ENCODE measurements around the gene CHRM1.
"Not testable (repeated sequence)": the region's sequence is repeated elsewhere in the genome, so short reads cannot be mapped to it uniquely, and the experiment has no call there.

The CHRM1 gene

GRCh38 chr11:62921201-62921572 lies at the start of gene CHRM1:
Gene CHRM1 (minus strand): TSS chr11:62921363. CDS start chr11:62911100, 10,263 bp downstream.
- DNase-seq, result no peak

GRCh38 chr11:62965574-62965973 lies 44.4 kb upstream of the CHRM1 start:
- no peak for DNase-seq

- DNase-seq, result no peak
These were observed 41.2 kb upstream of the CHRM1 start for GRCh38 chr11:62962391-62962790.

- DNase-seq, result no peak
These were observed 39.9 kb upstream of the CHRM1 start for GRCh38 chr11:62961017-62961570.

- no peak for DNase-seq
These were observed 38.3 kb upstream of the CHRM1 start for GRCh38 chr11:62959422-62959980.

GRCh38 chr11:62958547-62959421 lies 37.6 kb upstream of the CHRM1 start:
- DNase-seq, result no peak

- no peak for DNase-seq
These were observed 36.0 kb upstream of the CHRM1 start for GRCh38 chr11:62957147-62957546.

- no peak for DNase-seq
These were observed 33.3 kb upstream of the CHRM1 start for GRCh38 chr11:62954478-62954877.

- no peak for DNase-seq
These were observed 32.6 kb upstream of the CHRM1 start for GRCh38 chr11:62953811-62954210.

- DNase-seq, result no peak
These were observed 27.7 kb upstream of the CHRM1 start for GRCh38 chr11:62948765-62949320.

GRCh38 chr11:62945538-62945937 lies 24.4 kb upstream of the CHRM1 start:
- not testable (repeated sequence) for DNase-seq

GRCh38 chr11:62937528-62937927 lies 16.4 kb upstream of the CHRM1 start:
- not testable (repeated sequence) for DNase-seq

- DNase-seq, result no peak
These were observed 13.3 kb upstream of the CHRM1 start for GRCh38 chr11:62934496-62934785.

GRCh38 chr11:62933750-62934495 lies 12.8 kb upstream of the CHRM1 start:
- DNase-seq, result no peak

- no peak for DNase-seq
These were observed 12.1 kb upstream of the CHRM1 start for GRCh38 chr11:62933285-62933684.

- DNase-seq, result no peak
These were observed 10.5 kb upstream of the CHRM1 start for GRCh38 chr11:62931499-62932278.

- DNase-seq, result no peak
These were observed 9.5 kb upstream of the CHRM1 start for GRCh38 chr11:62930666-62931065.

- DNase-seq, result no peak
These were observed 9.0 kb upstream of the CHRM1 start for GRCh38 chr11:62930157-62930556.

- no peak for DNase-seq
These were observed 6.8 kb upstream of the CHRM1 start for GRCh38 chr11:62928011-62928410.

- no peak for DNase-seq
These were observed 5.7 kb upstream of the CHRM1 start for GRCh38 chr11:62926680-62927455.

Measured in NCI-H2081 treated with DMSO at 0.1 percent for 48 hours (cell line).